IMR-90 (cell line): ENCODE results near the gene NR6A1. TPM values are rescaled to one million over a fixed set of nuclear protein-coding genes. Genes with fewer than 3 reads are reported as not detected.

ENCODE experiments used
- ATAC-seq: fragments of 200-7000 bp; cut with Tn5 transposase; 2 replicates; pipeline ENCODE4 v1.9.1; 2020; ENCODE audit warnings: low read depth, mild to moderate bottlenecking, moderate library complexity
- BruUV-seq: library from RNA; stranded (reverse); fragments of 400-500 nt; replicated peaks from 2 replicates; lab custom pipeline; 2021; lab: Mats Ljungman, UMichigan
- CTCF ChIA-PET: fragments of 300-600 bp; formaldehyde crosslinking; extraction: SDS; loops from one replicate; lab custom pipeline; 2021; ENCODE audit warnings: antibody characterized with exemption; lab: Yijun Ruan, JAX
- POLR2A ChIA-PET: fragments of 300-600 bp; sonication (Branson Sonifier 250); formaldehyde crosslinking; loops from one replicate; lab custom pipeline; 2022; ENCODE audit warnings: antibody characterized with exemption; ENCODE audit not compliant: unreplicated experiment; lab: Charles Lee
- DNase-seq: peaks from one replicate; pipeline ENCODE4 v3.0.0; 2013
- H2AFZ ChIP-seq: replicated peaks from 2 replicates; pipeline ENCODE3; 2013; ENCODE audit warnings: low read length, mild to moderate bottlenecking; ENCODE audit not compliant: poor library complexity
- H2AK5ac ChIP-seq: 2 replicates; pipeline ENCODE4 v1.6.1; 2013; ENCODE audit warnings: low read depth, low read length, inconsistent platforms
- H2AK9ac ChIP-seq: replicated peaks from 2 replicates; pipeline ENCODE3; 2013; ENCODE audit warnings: mild to moderate bottlenecking, low read depth, low read length, moderate library complexity; ENCODE audit not compliant: poor library complexity
- H2BK120ac ChIP-seq: 2 replicates; pipeline ENCODE4 v1.6.1; 2013; ENCODE audit warnings: low read depth, low read length, inconsistent platforms
- H2BK15ac ChIP-seq: 3 replicates; pipeline ENCODE4 v1.6.1; 2013; ENCODE audit warnings: low read depth, low read length, inconsistent platforms
- H2BK20ac ChIP-seq: 2 replicates; pipeline ENCODE4 v1.6.1; 2013; ENCODE audit warnings: low read depth, mild to moderate bottlenecking, inconsistent platforms, low read length, moderate library complexity
- H2BK5ac ChIP-seq: 2 replicates; pipeline ENCODE4 v1.6.1; 2013; ENCODE audit warnings: mild to moderate bottlenecking, low read depth, low read length, inconsistent platforms; ENCODE audit not compliant: poor library complexity, severe bottlenecking
- H3K14ac ChIP-seq: replicated peaks from 2 replicates; pipeline ENCODE4 v1.6.1; 2013; ENCODE audit warnings: low read depth, low read length, inconsistent platforms
- H3K18ac ChIP-seq: 2 replicates; pipeline ENCODE4 v1.6.1; 2013; ENCODE audit warnings: low read depth, low read length, control low read depth
- H3K23ac ChIP-seq: 2 replicates; pipeline ENCODE4 v1.6.1; 2013; ENCODE audit warnings: low read depth, low read length, inconsistent platforms
- H3K27ac ChIP-seq: 2 replicates; pipeline ENCODE4 v1.5.1; 2013; ENCODE audit warnings: mild to moderate bottlenecking, control low read depth, low read length; ENCODE audit not compliant: insufficient read depth
- H3K27me3 ChIP-seq: 2 replicates; pipeline ENCODE4 v1.6.1; 2013; ENCODE audit warnings: low read length; ENCODE audit not compliant: control insufficient read depth, insufficient read depth
- H3K36me3 ChIP-seq: 2 replicates; pipeline ENCODE4 v1.6.1; 2013; ENCODE audit warnings: low read length, mixed read lengths; ENCODE audit not compliant: control insufficient read depth, insufficient read depth
- H3K4ac ChIP-seq: 2 replicates; pipeline ENCODE4 v1.6.1; 2013; ENCODE audit warnings: low read depth, low read length, inconsistent platforms
- H3K4me1 ChIP-seq: 2 replicates; pipeline ENCODE4 v1.6.1; 2013; ENCODE audit warnings: low read length, mixed read lengths; ENCODE audit not compliant: control insufficient read depth, insufficient read depth
- H3K4me2 ChIP-seq: 2 replicates; pipeline ENCODE4 v1.6.1; 2013; ENCODE audit warnings: low read depth, mild to moderate bottlenecking, control low read depth, low read length, moderate library complexity
- H3K4me3 ChIP-seq: 2 replicates; pipeline ENCODE4 v1.5.1; 2013; ENCODE audit warnings: low read depth, mild to moderate bottlenecking, control low read depth, low read length, moderate library complexity; ENCODE audit not compliant: insufficient read depth
- H3K56ac ChIP-seq: 2 replicates; pipeline ENCODE4 v1.6.1; 2013; ENCODE audit warnings: low read length, inconsistent platforms; ENCODE audit not compliant: insufficient read depth; ENCODE audit errors: extremely low read depth
- H3K79me1 ChIP-seq, 2 experiments: 2 replicates each; pipeline ENCODE4 v1.6.1; 2013; ENCODE audit warnings: low read length in 2 of 2, inconsistent platforms in 1 of 2, low read depth in 1 of 2
- H3K9ac ChIP-seq: 2 replicates; pipeline ENCODE4 v1.6.1; 2013; ENCODE audit warnings: low read depth, low read length, control low read depth
- H3K9me1 ChIP-seq: 2 replicates; pipeline ENCODE4 v1.6.1; 2013; ENCODE audit warnings: low read length, inconsistent platforms; ENCODE audit not compliant: insufficient read depth
- H3K9me3 ChIP-seq: 2 replicates; pipeline ENCODE4 v1.6.1; 2013; ENCODE audit warnings: low read length; ENCODE audit not compliant: control insufficient read depth, insufficient read depth
- H4K20me1 ChIP-seq: 2 replicates; pipeline ENCODE4 v1.6.1; 2013; ENCODE audit warnings: low read length, inconsistent platforms; ENCODE audit not compliant: insufficient read depth
- H4K5ac ChIP-seq: 2 replicates; pipeline ENCODE4 v1.6.1; 2013; ENCODE audit warnings: mild to moderate bottlenecking, low read depth, low read length, control low read depth
- H4K8ac ChIP-seq, 2 experiments: 2 replicates each; pipeline ENCODE4 v1.6.1; 2013; ENCODE audit warnings: low read depth in 2 of 2, low read length in 2 of 2, control low read depth in 1 of 2, inconsistent platforms in 1 of 2
- H4K91ac ChIP-seq: 2 replicates; pipeline ENCODE4 v1.6.1; 2013; ENCODE audit warnings: low read depth, low read length, inconsistent platforms; ENCODE audit not compliant: insufficient read depth
- BHLHE40 ChIP-seq: fragments of 150-350 bp; IDR thresholded peaks from 2 replicates; pipeline ENCODE4 v1.6.1; 2016; ENCODE audit warnings: mild to moderate bottlenecking, low read depth, low read length
- CEBPB ChIP-seq: IDR thresholded peaks from 2 replicates; pipeline ENCODE4 v1.6.1; 2012; ENCODE audit warnings: low read depth, low read length, improper control_type of control experiment
- CTCF ChIP-seq: conservative IDR thresholded peaks from 2 replicates; pipeline ENCODE4 v1.5.1; 2012; ENCODE audit warnings: mild to moderate bottlenecking, low read depth, low read length, improper control_type of control experiment
- ELK1 ChIP-seq: fragments of 150-350 bp; IDR thresholded peaks from 2 replicates; pipeline ENCODE4 v1.6.1; 2016; ENCODE audit warnings: low read depth, mild to moderate bottlenecking, low read length, moderate library complexity, borderline replicate concordance
- FOS ChIP-seq: fragments of 150-350 bp; IDR thresholded peaks from 2 replicates; pipeline ENCODE4 v1.6.1; 2016; ENCODE audit warnings: low read depth, low read length
- MAFK ChIP-seq: IDR thresholded peaks from 2 replicates; pipeline ENCODE4 v1.6.1; 2012; ENCODE audit warnings: low read depth, low read length, improper control_type of control experiment
- MAZ ChIP-seq: IDR thresholded peaks from 2 replicates; pipeline ENCODE4 v1.6.1; 2012; ENCODE audit warnings: low read depth, mild to moderate bottlenecking, low read length, improper control_type of control experiment, moderate library complexity, borderline replicate concordance
- MXI1 ChIP-seq: IDR thresholded peaks from 2 replicates; pipeline ENCODE4 v1.6.1; 2012; ENCODE audit warnings: low read depth, mild to moderate bottlenecking, low read length, moderate library complexity, borderline replicate concordance
- NFE2L2 ChIP-seq: fragments of 150-350 bp; IDR thresholded peaks from 2 replicates; pipeline ENCODE4 v1.6.1; 2016; ENCODE audit warnings: low read depth, mild to moderate bottlenecking, low read length
- RAD21 ChIP-seq: IDR thresholded peaks from 2 replicates; pipeline ENCODE4 v1.6.1; 2012; ENCODE audit warnings: low read length, improper control_type of control experiment
- RCOR1 ChIP-seq: IDR thresholded peaks from 2 replicates; pipeline ENCODE4 v1.6.1; 2012; ENCODE audit warnings: mild to moderate bottlenecking, low read length, improper control_type of control experiment; ENCODE audit not compliant: insufficient replicate concordance
- RFX5 ChIP-seq: IDR thresholded peaks from 2 replicates; pipeline ENCODE4 v1.8.0; 2012; ENCODE audit warnings: low read depth, mild to moderate bottlenecking, low read length, moderate library complexity
- SMC3 ChIP-seq: fragments of 150-350 bp; IDR thresholded peaks from 2 replicates; pipeline ENCODE4 v1.6.1; 2016; ENCODE audit warnings: low read depth, mild to moderate bottlenecking, antibody characterized with exemption, low read length, moderate library complexity
- USF2 ChIP-seq: fragments of 150-350 bp; IDR thresholded peaks from 2 replicates; pipeline ENCODE4 v1.6.1; 2017; ENCODE audit warnings: mild to moderate bottlenecking, antibody characterized with exemption, low read length, low read depth
- WGBS, 2 experiments: methylation state at CpG; one replicate each; pipeline versions ENCODE4 v1.1.5 to v1.1.7; 2013; ENCODE audit warnings: missing lambda C conversion rate in 2 of 2; ENCODE audit not compliant: insufficient read length in 1 of 2; ENCODE audit errors: extremely low coverage in 2 of 2; 5-methylcytosine and 5-hydroxymethylcytosine counted together
- dilution Hi-C: fragments of 300-500 bp; cut with HindIII; formaldehyde crosslinking; loops from one replicate; pipeline ENCODE4 v1.14.3; 2018; ENCODE audit warnings: low sequenced_read_pairs; ENCODE audit not compliant: unreplicated experiment
- in situ Hi-C: fragments of 300-500 bp; cut with MboI; formaldehyde crosslinking; loops from 3 replicates; pipeline ENCODE4 v1.14.3; 2019; ENCODE audit warnings: low sequenced_read_pairs, inconsistent platforms, mixed read lengths
- intact Hi-C: fragments of 100-400 bp; cut with micrococcal nuclease; formaldehyde crosslinking; loops from 2 replicates; pipeline ENCODE4 v1.10.0; 2022
- polyA plus RNA-seq, 3 experiments: library from polyadenylated mRNA; depleted of rRNA; stranded (reverse); fragments of >200 nt; gene quantifications; 2 replicates each; pipeline ENCODE4 v1.2.3, GENCODE V29; 2012; ENCODE audit warnings: low replicate concordance in 1 of 3
- total RNA-seq: library from RNA; depleted of rRNA; stranded (reverse); fragments of >200 nt; gene quantifications from 2 replicates; pipeline ENCODE4 v1.2.3, GENCODE V29; 2012

The NR6A1 gene
- total and polyA plus RNA-seq, 2 of the 4 experiments (the other 2 are of a cell fraction) = 0.14 to 0.36 TPM

GRCh38 chr9:124487260-124488182 lies 283.6 kb downstream of the NR6A1 start:
- no peak overlapping the region for H3K4me3 ChIP-seq
- H2BK120ac ChIP-seq = no peak overlapping the region
- ATAC-seq = no peak
- H4K20me1 ChIP-seq = no peaks in the 10 kb centered on the region
- ChIA-PET CTCF (no interaction called here), POLR2A (no interaction called here)
- no peak overlapping the region for H3K27ac ChIP-seq
- DNase-seq = no peak
- H2AFZ ChIP-seq = no peak overlapping the region
- H2AK5ac ChIP-seq = no peak overlapping the region
- no peak overlapping the region for H3K4ac ChIP-seq
- no peak overlapping the region for H3K18ac ChIP-seq
- 0 out of 2 replicates have a peak, but pooled peaks cover 3% of the 10 kb centered on the region for H3K9me1 ChIP-seq
- no peak overlapping the region for H4K5ac ChIP-seq
- no peaks in the 10 kb centered on the region for H3K36me3 ChIP-seq
- BruUV-seq = no TSS peak
- H2BK20ac ChIP-seq = no peak overlapping the region
- H2AK9ac ChIP-seq = no peak overlapping the region
- H3K27me3 ChIP-seq = peaks cover 71% of the 10 kb centered on the region
- 15% methylated on average over 22 of the region's 40 CpGs; no CpG with 5 or more reads in 1 of the 2 experiments for WGBS, 2 experiments
- in situ Hi-C loops (no loop called here), dilution Hi-C loops (no loop called here), intact Hi-C loops (no loop called here)
- H3K4me2 ChIP-seq = no peak overlapping the region
- H3K9ac ChIP-seq = no peak overlapping the region
- no peaks in the 10 kb centered on the region for H3K9me3 ChIP-seq
- H3K56ac ChIP-seq = no peak overlapping the region
- no peaks in the 10 kb centered on the region for H3K4me1 ChIP-seq
- no peak overlapping the region for H4K8ac ChIP-seq
- no peak overlapping the region for H4K91ac ChIP-seq
- no peak overlapping the region for H3K23ac ChIP-seq
- no peaks in the 10 kb centered on the region for H3K79me1 ChIP-seq
- no peak overlapping the region for H2BK5ac ChIP-seq
- no peak overlapping the region for H3K14ac ChIP-seq
- no peak overlapping the region for H2BK15ac ChIP-seq
- TF ChIP-seq RAD21 (no peak), RCOR1 (no peak), BHLHE40 (no peak), SMC3 (no peak), USF2 (no peak), CTCF (no peak), NFE2L2 (no peak), CEBPB (no peak), MXI1 (no peak), MAZ (no peak), RFX5 (no peak), MAFK (no peak), FOS (no peak), ELK1 (no peak)
